Activated T-cell treated with anti-CD3 and anti-CD28 coated beads, Interleukin-2, amount 50 U/mL, for 4 hours (primary cell): ENCODE results near the gene HYAL4. TPM values are rescaled to one million over a fixed set of nuclear protein-coding genes. Genes with fewer than 3 reads are reported as not detected.
"Not testable (repeated sequence)": the region's sequence is repeated elsewhere in the genome, so short reads cannot be mapped to it uniquely, and the experiment has no call there.

Experiments used
- ATAC-seq, 2 donors: fragments of 200-7000 bp; cut with Tn5 transposase; one replicate each; pipeline ENCODE4 v1.10.0; 2021
- DNase-seq: peaks from one replicate; pipeline ENCODE4 v3.0.0-alpha.2; 2020
- H3K27me3 Mint-ChIP-seq: one replicate; pipeline ENCODE4 v1.8.0; 2021; ENCODE audit warnings: low read depth, mixed read lengths
- H3K36me3 Mint-ChIP-seq: one replicate; pipeline ENCODE4 v1.8.0; 2022; ENCODE audit warnings: mixed read lengths; ENCODE audit not compliant: insufficient read depth
- H3K4me1 Mint-ChIP-seq: one replicate; pipeline ENCODE4 v1.8.0; 2021; ENCODE audit warnings: low read depth, mixed read lengths
- H3K4me3 Mint-ChIP-seq: one replicate; pipeline ENCODE4 v1.8.0; 2021; ENCODE audit warnings: mild to moderate bottlenecking, moderate library complexity, mixed read lengths
- H3K9me3 Mint-ChIP-seq: one replicate; pipeline ENCODE4 v1.8.0; 2021; ENCODE audit warnings: mixed read lengths
- total RNA-seq, 3 donors: library from RNA; stranded (reverse); gene quantifications; one replicate each; pipeline ENCODE4 v1.2.1, GENCODE V29; 2021

Gene HYAL4
- total RNA-seq, 3 donors from 2014 or later = not detected

GRCh38 chr7:123863461-123863860, 18.5 kb downstream of the HYAL4 start:
- H3K9me3 Mint-ChIP-seq = no peaks in the 10 kb centered on the region
- DNase-seq (no peak), ATAC-seq (no peak)
- no peak overlapping the region for H3K4me3 Mint-ChIP-seq
- H3K4me1 Mint-ChIP-seq = no peaks in the 10 kb centered on the region
- no peaks in the 10 kb centered on the region for H3K27me3 Mint-ChIP-seq
- H3K36me3 Mint-ChIP-seq = no peaks in the 10 kb centered on the region

DNA sequence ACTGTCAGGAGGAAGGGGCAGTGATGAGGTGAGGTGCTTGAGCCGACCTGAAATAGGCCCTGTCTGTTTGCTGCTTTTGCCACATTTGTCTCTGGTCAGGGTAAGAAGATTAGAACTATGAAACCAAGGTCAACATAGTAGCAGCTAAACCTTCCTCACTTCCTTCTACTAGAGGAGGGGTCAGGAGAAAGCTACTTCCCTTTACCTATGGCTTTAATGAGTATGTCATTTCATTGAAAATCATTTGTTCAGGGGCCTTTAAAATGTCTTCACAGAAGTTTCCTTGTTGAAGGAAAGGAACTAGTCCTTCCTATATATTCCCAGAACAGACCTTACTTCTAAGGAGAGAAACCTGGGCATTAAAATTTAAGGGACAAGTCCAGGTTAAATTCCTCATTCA, 19.0 kb downstream of the HYAL4 start:
- Mint-ChIP-seq H3K36me3 (no peaks in the 10 kb centered on the region), H3K9me3 (no peaks in the 10 kb centered on the region), H3K4me1 (no peaks in the 10 kb centered on the region), H3K27me3 (no peaks in the 10 kb centered on the region), H3K4me3 (no peak overlapping the region)
- ATAC-seq (no peak), DNase-seq (no peak)

DNA sequence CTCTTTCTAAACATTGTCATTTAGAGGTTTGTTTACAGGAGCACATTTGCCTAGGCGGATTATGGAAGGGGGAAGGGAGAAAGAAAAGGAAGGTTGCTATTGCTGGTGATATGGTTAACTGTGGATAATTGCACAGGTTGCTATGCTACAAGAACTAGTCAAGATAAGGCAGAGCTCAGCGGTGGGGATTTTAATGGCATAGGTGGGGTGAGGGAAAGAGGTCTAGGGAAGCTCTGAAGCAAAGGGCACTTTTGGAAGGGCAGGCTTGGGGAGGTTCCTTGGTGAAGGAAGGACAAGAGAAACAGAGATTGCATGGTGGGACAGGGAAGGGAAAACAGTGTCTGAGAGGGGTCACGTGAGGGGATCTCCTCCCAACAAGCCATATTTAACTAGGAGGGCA, 19.5 kb downstream of the HYAL4 start:
- DNase-seq = no peak
- Mint-ChIP-seq H3K4me1 (no peaks in the 10 kb centered on the region), H3K36me3 (no peaks in the 10 kb centered on the region), H3K27me3 (no peaks in the 10 kb centered on the region), H3K4me3 (no peak overlapping the region), H3K9me3 (no peaks in the 10 kb centered on the region)
- no peak for ATAC-seq

DNA sequence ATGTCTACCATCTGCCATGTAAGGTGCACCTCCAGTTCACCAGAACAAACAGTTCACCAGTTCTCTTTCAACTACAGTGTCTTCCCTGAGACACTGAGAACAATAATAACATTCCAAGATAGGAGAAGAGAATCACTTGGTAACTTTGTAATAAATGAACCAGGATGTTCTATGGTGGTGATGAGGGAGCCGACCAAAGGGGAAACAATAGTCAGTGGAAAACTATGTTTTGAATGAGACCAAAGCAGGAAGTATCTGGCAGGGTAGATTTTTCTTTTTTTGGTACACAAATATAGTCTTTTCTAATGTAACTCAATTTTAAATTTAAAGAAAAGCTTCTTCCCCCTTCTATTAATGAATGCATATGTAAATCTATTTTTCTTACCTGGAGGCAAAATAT, 20.0 kb downstream of the HYAL4 start:
- Mint-ChIP-seq H3K36me3 (no peaks in the 10 kb centered on the region), H3K4me3 (no peak overlapping the region), H3K4me1 (no peaks in the 10 kb centered on the region), H3K27me3 (no peaks in the 10 kb centered on the region), H3K9me3 (no peaks in the 10 kb centered on the region)
- DNase-seq (no peak), ATAC-seq (no peak)

- no peaks in the 10 kb centered on the region for H3K27me3 Mint-ChIP-seq
- H3K4me3 Mint-ChIP-seq = no peak overlapping the region
- ATAC-seq = peak; percentile 58 to 65
- H3K9me3 Mint-ChIP-seq = no peaks in the 10 kb centered on the region
- no peaks in the 10 kb centered on the region for H3K4me1 Mint-ChIP-seq
- H3K36me3 Mint-ChIP-seq = no peaks in the 10 kb centered on the region
- peak; percentile 9 for DNase-seq
These were observed 20.6 kb downstream of the HYAL4 start for GRCh38 chr7:123865517-123866117.

DNA sequence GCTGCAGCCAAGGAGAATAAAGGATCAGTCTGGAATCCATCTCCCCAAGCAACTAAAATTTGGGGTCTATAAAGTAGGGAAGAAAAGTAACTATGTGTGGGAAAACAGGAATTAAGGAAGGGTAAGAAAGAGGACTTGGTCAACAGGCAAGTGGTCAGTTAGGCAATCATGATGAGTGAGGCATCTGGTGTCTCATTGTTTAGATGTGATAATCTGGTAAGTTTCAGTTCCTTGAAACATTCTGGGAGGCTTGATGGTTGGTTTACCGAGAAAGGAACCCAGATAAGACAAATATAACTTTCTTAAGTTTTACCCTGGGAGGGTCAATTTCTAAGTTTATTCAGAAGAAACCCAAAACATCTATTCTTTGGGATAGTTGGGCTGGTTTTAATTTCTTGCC, 22.3 kb downstream of the HYAL4 start:
- H3K27me3 Mint-ChIP-seq = peaks cover under 1% of the 10 kb centered on the region
- ATAC-seq (no peak), DNase-seq (no peak)
- no peak overlapping the region for H3K4me3 Mint-ChIP-seq
- H3K4me1 Mint-ChIP-seq = no peaks in the 10 kb centered on the region
- H3K36me3 Mint-ChIP-seq = no peaks in the 10 kb centered on the region
- H3K9me3 Mint-ChIP-seq = no peaks in the 10 kb centered on the region

DNA sequence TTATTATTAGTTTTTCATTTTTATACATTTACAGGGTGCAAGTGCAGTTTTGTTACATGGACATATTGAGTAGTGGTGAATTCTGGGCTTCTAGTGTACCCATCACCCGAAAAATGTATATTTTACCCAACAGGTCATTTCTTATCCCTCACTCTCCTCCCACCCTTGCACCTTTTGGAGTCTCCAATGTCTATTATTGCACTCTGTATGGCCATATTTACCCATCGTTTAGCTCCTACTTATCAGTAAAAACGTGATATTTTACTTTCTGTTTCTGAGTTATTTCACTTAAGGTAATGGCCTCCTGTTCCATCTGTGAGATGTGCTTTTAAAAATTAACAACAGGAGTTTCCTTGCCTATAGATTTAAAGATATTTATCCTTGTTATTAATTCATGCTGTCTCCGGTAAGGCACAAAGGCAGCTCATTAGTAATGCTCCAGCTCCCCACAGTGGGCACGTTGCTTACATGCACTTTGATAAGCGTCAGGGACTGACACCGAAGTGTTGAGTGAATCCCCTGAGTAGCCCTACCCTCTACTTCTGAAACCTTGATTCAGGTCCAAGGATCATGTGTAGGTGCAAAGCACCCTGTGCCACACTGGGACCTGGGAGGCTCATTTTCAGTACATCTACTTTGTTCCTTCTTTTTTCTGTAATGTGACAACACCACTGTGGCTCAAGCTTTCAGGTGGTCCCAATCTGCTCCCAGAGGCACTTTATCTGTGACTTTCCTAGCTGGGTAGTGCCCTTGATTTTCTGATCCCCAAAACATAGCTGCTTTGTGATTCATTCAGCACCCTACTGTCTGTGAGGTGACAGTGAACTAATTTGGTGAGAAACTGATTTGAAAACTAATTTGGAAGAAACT, 27.3 kb downstream of the HYAL4 start:
- peak; percentile 9 for DNase-seq
- no peaks in the 10 kb centered on the region for H3K9me3 Mint-ChIP-seq
- peak; percentile 54 to 77 for ATAC-seq
- H3K4me3 Mint-ChIP-seq = no peak overlapping the region
- H3K36me3 Mint-ChIP-seq = no peaks in the 10 kb centered on the region
- H3K4me1 Mint-ChIP-seq = no peaks in the 10 kb centered on the region
- peaks cover 8% of the 10 kb centered on the region for H3K27me3 Mint-ChIP-seq

DNA sequence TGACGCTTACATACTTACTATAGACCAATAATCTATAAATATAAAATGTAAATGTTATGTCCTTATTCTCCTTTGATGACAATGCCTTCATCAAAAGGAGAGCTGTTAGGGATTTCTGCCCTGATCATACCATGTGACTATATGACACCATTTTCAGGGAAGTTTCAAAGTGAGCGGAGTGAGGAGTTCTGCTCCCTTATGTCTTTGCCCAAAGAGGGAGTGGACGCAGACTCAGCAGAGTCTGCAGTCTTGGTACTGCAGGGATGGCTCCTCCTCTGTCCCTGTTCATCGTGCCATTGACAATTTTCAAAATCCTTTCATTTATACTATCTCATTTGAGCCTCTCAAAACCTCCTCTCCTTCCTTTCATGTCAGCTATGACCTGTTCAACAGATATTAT, 27.9 kb downstream of the HYAL4 start:
- ATAC-seq (no peak), DNase-seq (no peak)
- no peaks in the 10 kb centered on the region for H3K4me1 Mint-ChIP-seq
- H3K27me3 Mint-ChIP-seq = peaks cover 13% of the 10 kb centered on the region
- no peaks in the 10 kb centered on the region for H3K9me3 Mint-ChIP-seq
- H3K36me3 Mint-ChIP-seq = no peaks in the 10 kb centered on the region
- no peak overlapping the region for H3K4me3 Mint-ChIP-seq

DNA sequence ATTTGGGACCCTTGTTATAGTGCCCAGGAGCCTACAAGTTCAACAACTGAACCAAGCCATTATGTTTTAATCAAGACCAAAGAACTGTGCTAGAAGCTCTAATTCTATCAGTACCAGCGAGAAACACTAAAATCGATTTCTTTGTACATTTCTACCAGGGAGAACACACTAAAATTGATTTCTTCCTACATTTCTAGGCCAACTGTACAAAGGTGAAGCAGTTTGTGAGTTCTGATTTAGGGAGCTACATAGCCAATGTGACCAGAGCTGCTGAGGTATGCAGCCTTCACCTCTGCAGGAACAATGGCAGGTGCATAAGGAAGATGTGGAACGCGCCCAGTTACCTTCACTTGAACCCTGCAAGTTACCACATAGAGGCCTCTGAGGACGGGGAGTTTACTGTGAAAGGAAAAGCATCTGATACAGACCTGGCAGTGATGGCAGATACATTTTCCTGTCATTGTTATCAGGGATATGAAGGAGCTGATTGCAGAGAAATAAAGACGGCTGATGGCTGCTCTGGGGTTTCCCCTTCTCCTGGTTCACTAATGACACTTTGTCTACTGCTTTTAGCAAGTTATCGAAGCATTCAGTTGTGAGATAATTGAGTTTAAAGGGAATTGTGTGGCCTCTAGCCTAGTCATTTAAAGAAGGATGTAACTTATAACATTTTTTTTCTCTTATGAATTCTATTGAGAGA, 31.7 kb downstream of the HYAL4 start:
- peaks cover 13% of the 10 kb centered on the region for H3K27me3 Mint-ChIP-seq
- no peaks in the 10 kb centered on the region for H3K36me3 Mint-ChIP-seq
- no peaks in the 10 kb centered on the region for H3K4me1 Mint-ChIP-seq
- H3K4me3 Mint-ChIP-seq = no peak overlapping the region
- no peaks in the 10 kb centered on the region for H3K9me3 Mint-ChIP-seq
- ATAC-seq (no peak), DNase-seq (no peak)

DNA sequence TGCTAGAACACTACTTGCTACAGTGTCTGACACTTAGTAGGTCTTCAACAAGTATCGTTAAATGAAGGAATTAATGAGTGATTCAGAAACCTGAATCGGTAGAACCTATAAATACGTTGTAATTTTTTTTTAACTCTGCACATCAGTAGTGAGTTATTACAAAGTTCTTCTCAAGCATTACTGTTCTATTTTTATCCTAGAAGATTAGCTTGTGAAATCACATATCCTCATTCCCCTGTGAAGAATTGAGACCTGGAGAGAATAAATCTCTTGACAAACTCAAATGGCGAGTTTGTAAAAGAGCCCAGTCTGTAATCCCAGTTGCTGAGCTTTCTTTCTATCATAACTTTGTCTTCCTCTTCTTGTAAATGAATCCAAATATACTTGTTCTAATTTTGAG, 34.7 kb downstream of the HYAL4 start:
- DNase-seq (no peak), ATAC-seq (no peak)
- H3K27me3 Mint-ChIP-seq = peaks cover 9% of the 10 kb centered on the region
- no peaks in the 10 kb centered on the region for H3K36me3 Mint-ChIP-seq
- no peak overlapping the region for H3K4me3 Mint-ChIP-seq
- no peaks in the 10 kb centered on the region for H3K9me3 Mint-ChIP-seq
- no peaks in the 10 kb centered on the region for H3K4me1 Mint-ChIP-seq

- no peak for ATAC-seq
- no peaks in the 10 kb centered on the region for H3K9me3 Mint-ChIP-seq
- peaks cover 5% of the 10 kb centered on the region for H3K27me3 Mint-ChIP-seq
- no peaks in the 10 kb centered on the region for H3K36me3 Mint-ChIP-seq
- H3K4me3 Mint-ChIP-seq = no peak overlapping the region
- no peak for DNase-seq
- no peaks in the 10 kb centered on the region for H3K4me1 Mint-ChIP-seq
These were observed 36.3 kb downstream of the HYAL4 start for GRCh38 chr7:123881300-123881699.

- Mint-ChIP-seq H3K36me3 (no peaks in the 10 kb centered on the region), H3K4me1 (no peaks in the 10 kb centered on the region), H3K4me3 (no peak overlapping the region), H3K9me3 (no peaks in the 10 kb centered on the region), H3K27me3 (no peaks in the 10 kb centered on the region)
- DNase-seq = no peak
- ATAC-seq = no peak
These were observed 38.2 kb downstream of the HYAL4 start for GRCh38 chr7:123883154-123883553.

DNA sequence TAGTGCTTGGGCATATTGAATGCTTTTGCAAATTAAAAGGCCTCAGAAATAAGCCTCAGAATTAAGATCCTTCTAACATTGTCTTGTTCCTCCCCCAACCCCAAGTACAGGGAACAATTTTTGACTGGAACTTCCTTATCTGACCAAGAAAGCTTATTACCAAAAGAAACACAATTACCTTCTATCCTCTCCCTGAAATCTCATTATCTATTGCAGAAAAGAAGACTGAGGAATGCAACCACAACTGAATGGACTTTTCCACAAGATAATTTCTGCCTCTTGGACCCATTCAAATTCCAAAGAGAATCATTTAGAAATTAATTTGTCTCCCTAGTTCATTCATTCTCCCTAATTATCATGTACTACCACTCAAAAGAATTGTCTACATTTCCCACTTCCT, 43.2 kb downstream of the HYAL4 start:
- Mint-ChIP-seq H3K4me3 (no peak overlapping the region), H3K36me3 (no peaks in the 10 kb centered on the region), H3K4me1 (no peaks in the 10 kb centered on the region), H3K27me3 (no peaks in the 10 kb centered on the region), H3K9me3 (no peaks in the 10 kb centered on the region)
- no peak for ATAC-seq
- no peak for DNase-seq

- H3K27me3 Mint-ChIP-seq, H3K4me1 Mint-ChIP-seq, ATAC-seq, H3K9me3 Mint-ChIP-seq, H3K36me3 Mint-ChIP-seq, H3K4me3 Mint-ChIP-seq, DNase-seq: not testable (repeated sequence)
These were observed 49.8 kb downstream of the HYAL4 start for GRCh38 chr7:123894753-123895152.

GRCh38 chr7:123901101-123901500, 56.1 kb downstream of the HYAL4 start:
- no peak for ATAC-seq
- DNase-seq = no peak
- peaks cover 8% of the 10 kb centered on the region for H3K9me3 Mint-ChIP-seq
- H3K36me3 Mint-ChIP-seq = no peaks in the 10 kb centered on the region
- H3K27me3 Mint-ChIP-seq = no peaks in the 10 kb centered on the region
- H3K4me3 Mint-ChIP-seq = no peak overlapping the region
- no peaks in the 10 kb centered on the region for H3K4me1 Mint-ChIP-seq
